HG03442 (cell line): ENCODE data around the gene KRT33A.

ENCODE experiments used
- ATAC-seq: cut with Tn5 transposase; IDR thresholded peaks from one replicate; pipeline ENCODE4 v1.9.1; 2021; ENCODE audit warnings: mild to moderate bottlenecking, moderate library complexity; ENCODE audit not compliant: unreplicated experiment

KRT33A gene

GRCh38 chr17:41304091-41304490, 46.5 kb downstream of the KRT33A start:
- no peak for ATAC-seq

GRCh38 chr17:41302981-41303380, 47.6 kb downstream of the KRT33A start:
- no peak for ATAC-seq

GRCh38 chr17:41301916-41302901, 48.4 kb downstream of the KRT33A start, which contains the start of gene KRTAP29-1:
Gene KRTAP29-1 (minus strand): TSS chr17:41302851. CDS start chr17:41302851, 0 bp downstream.
- ATAC-seq = no peak

GRCh38 chr17:41301204-41301790, 49.3 kb downstream of the KRT33A start:
- no peak for ATAC-seq

- ATAC-seq = no peak
Measured at GRCh38 chr17:41298458-41299135, 52.0 kb downstream of the KRT33A start.

- no peak for ATAC-seq
Measured at GRCh38 chr17:41296846-41297245, 53.8 kb downstream of the KRT33A start.
